GM18870 (cell line): Measurements from ENCODE around the gene VKORC1L1.
"Not testable (repeated sequence)": the region's sequence is repeated elsewhere in the genome, so short reads cannot be mapped to it uniquely, and the experiment has no call there.

Experiments used
- ATAC-seq: cut with Tn5 transposase; IDR thresholded peaks from one replicate; pipeline ENCODE4 v1.9.1; 2021; ENCODE audit warnings: moderate library complexity; ENCODE audit not compliant: unreplicated experiment

Gene VKORC1L1

GRCh38 chr7:65937296-65937695 lies 64.4 kb downstream of the VKORC1L1 start:
- ATAC-seq: no peak

GRCh38 chr7:65938336-65938895 lies 65.5 kb downstream of the VKORC1L1 start:
- no peak for ATAC-seq

GRCh38 chr7:65945787-65946186 lies 72.9 kb downstream of the VKORC1L1 start:
- not testable (repeated sequence) for ATAC-seq

GRCh38 chr7:65946904-65947303 lies 74.0 kb downstream of the VKORC1L1 start:
- ATAC-seq: no peak

- no peak for ATAC-seq
Measured at GRCh38 chr7:65951837-65952578, 79.1 kb downstream of the VKORC1L1 start.

- ATAC-seq: no peak
Measured at GRCh38 chr7:65953001-65953720, 80.3 kb downstream of the VKORC1L1 start.

GRCh38 chr7:65953890-65954450 lies 81.1 kb downstream of the VKORC1L1 start:
- ATAC-seq: no peak

GRCh38 chr7:65955718-65956117 lies 82.8 kb downstream of the VKORC1L1 start:
- ATAC-seq: no peak

- no peak for ATAC-seq
Measured at GRCh38 chr7:65960351-65961074, 87.6 kb downstream of the VKORC1L1 start.

GRCh38 chr7:65962033-65962432 lies 89.2 kb downstream of the VKORC1L1 start:
- ATAC-seq: no peak

- ATAC-seq: not testable (repeated sequence)
Measured at GRCh38 chr7:65964671-65965070, 91.8 kb downstream of the VKORC1L1 start.

GRCh38 chr7:65966146-65966545 lies 93.3 kb downstream of the VKORC1L1 start:
- no peak for ATAC-seq

- no peak for ATAC-seq
Measured at GRCh38 chr7:65967361-65968155, 94.7 kb downstream of the VKORC1L1 start.

- ATAC-seq: no peak
Measured at GRCh38 chr7:65968256-65969185, 95.6 kb downstream of the VKORC1L1 start.

- ATAC-seq: no peak
Measured at GRCh38 chr7:65971021-65971420, 98.1 kb downstream of the VKORC1L1 start.

GRCh38 chr7:65972976-65973375 lies 100.1 kb downstream of the VKORC1L1 start:
- no peak for ATAC-seq

GRCh38 chr7:65974191-65974801 lies 101.4 kb downstream of the VKORC1L1 start:
- ATAC-seq: no peak

- ATAC-seq: no peak
Measured at GRCh38 chr7:65974876-65975275, 102.0 kb downstream of the VKORC1L1 start.
